Skeletal muscle cell (primary cell): ENCODE measurements around the gene CDK18.
A peak's percentile ranks its signal among the peaks of the same experiment; 100 is the strongest.

Experiments used
- DNase-seq: peaks from one replicate; pipeline ENCODE4 v3.0.0-alpha.2; 2010; ENCODE audit warnings: low read depth
- H3K4me3 ChIP-seq: 2 replicates; pipeline ENCODE4 v1.5.1; 2011; ENCODE audit warnings: low read depth, mild to moderate bottlenecking, control low read depth, low read length, moderate library complexity

The CDK18 gene

GRCh38 chr1:205518661-205519540 lies 14.4 kb downstream of the CDK18 start:
- H3K4me3 ChIP-seq: no peak overlapping the region
- no peak for DNase-seq

GRCh38 chr1:205519541-205520131 lies 15.2 kb downstream of the CDK18 start:
- no peak overlapping the region for H3K4me3 ChIP-seq
- no peak for DNase-seq

GRCh38 chr1:205520709-205521108 lies 16.2 kb downstream of the CDK18 start:
- H3K4me3 ChIP-seq: no peak overlapping the region
- DNase-seq: no peak

GRCh38 chr1:205521686-205522085 lies 17.2 kb downstream of the CDK18 start:
- no peak for DNase-seq
- no peak overlapping the region for H3K4me3 ChIP-seq

GRCh38 chr1:205522692-205523091 lies 18.2 kb downstream of the CDK18 start:
- no peak for DNase-seq
- no peak overlapping the region for H3K4me3 ChIP-seq

- H3K4me3 ChIP-seq: no peak overlapping the region
- DNase-seq: no peak
Measured at GRCh38 chr1:205523261-205523890, 18.9 kb downstream of the CDK18 start.

GRCh38 chr1:205523891-205524793 lies 19.7 kb downstream of the CDK18 start:
- no peak for DNase-seq
- no peak overlapping the region for H3K4me3 ChIP-seq

- H3K4me3 ChIP-seq: no peak overlapping the region
Measured at GRCh38 chr1:205524794-205525101, 20.3 kb downstream of the CDK18 start.

GRCh38 chr1:205525495-205526285 lies 21.2 kb downstream of the CDK18 start:
- H3K4me3 ChIP-seq: no peak overlapping the region
- DNase-seq: no peak

More at GRCh38 chr1:205524794-205525101, 20.3 kb downstream of the CDK18 start:
- no peak for DNase-seq

- DNase-seq: no peak
Measured at GRCh38 chr1:205526431-205526830, 22.0 kb downstream of the CDK18 start.

GRCh38 chr1:205527931-205528330 lies 23.5 kb downstream of the CDK18 start:
- no peak overlapping the region for H3K4me3 ChIP-seq
- DNase-seq: no peak

More at GRCh38 chr1:205526431-205526830, 22.0 kb downstream of the CDK18 start:
- no peak overlapping the region for H3K4me3 ChIP-seq

GRCh38 chr1:205528446-205528886 lies 24.0 kb downstream of the CDK18 start:
- DNase-seq: no peak
- H3K4me3 ChIP-seq: peak overlapping the region; percentile 32

- DNase-seq: no peak
- H3K4me3 ChIP-seq: peak overlapping the region; percentile 32
Measured at GRCh38 chr1:205528887-205529825, 24.7 kb downstream of the CDK18 start.

- DNase-seq: no peak
- H3K4me3 ChIP-seq: no peak overlapping the region
Measured at GRCh38 chr1:205530116-205530515, 25.6 kb downstream of the CDK18 start.

- no peak overlapping the region for H3K4me3 ChIP-seq
Measured at GRCh38 chr1:205531191-205532025, 26.9 kb downstream of the CDK18 start.

GRCh38 chr1:205532026-205532898 lies 27.8 kb downstream of the CDK18 start:
- DNase-seq: no peak
- no peak overlapping the region for H3K4me3 ChIP-seq

More at GRCh38 chr1:205531191-205532025, 26.9 kb downstream of the CDK18 start:
- DNase-seq: no peak
